Measurements from ENCODE around the gene IQCF2.

GRCh38 chr3:51862886-51863285 is 1.5 kb downstream of the IQCF2 start:
- TF ChIP-seq CTCF (CRISPR knock-in tag; IDR thresholded peaks at IDR 0.05) (no peak), RAD51 (IDR thresholded peaks at IDR 0.05; ENCODE audit: borderline replicate concordance) (no peak), CEBPB (IDR thresholded peaks at IDR 0.05; ENCODE audit: borderline replicate concordance, low read depth, low read length) (no peak), USF2 (IDR thresholded peaks at IDR 0.05; ENCODE audit: low read depth, low read length) (no peak), USF2 (CRISPR knock-in tag; IDR thresholded peaks at IDR 0.05; ENCODE audit: borderline replicate concordance) (no peak), JUNB (CRISPR knock-in tag; IDR thresholded peaks at IDR 0.05; ENCODE audit: borderline replicate concordance) (no peak), TEF (CRISPR knock-in tag; IDR thresholded peaks at IDR 0.05) (no peak), MAZ (IDR thresholded peaks at IDR 0.05; ENCODE audit: borderline replicate concordance, low read depth, low read length) (no peak), MAZ (CRISPR knock-in tag; IDR thresholded peaks at IDR 0.05; ENCODE audit: low read depth) (no peak), ZNF672 (CRISPR knock-in tag; IDR thresholded peaks at IDR 0.05) (no peak), ZNF354B (CRISPR knock-in tag; IDR thresholded peaks at IDR 0.05) (no peak), FOXA1 (IDR thresholded peaks at IDR 0.05) (no peak), FOXA1 (CRISPR knock-in tag; IDR thresholded peaks at IDR 0.05) (no peak)

Measured in HepG2 (cell line).